ENCODE data around the gene ZC3H4.
"Not testable (repeated sequence)": the region's sequence is repeated elsewhere in the genome, so short reads cannot be mapped to it uniquely, and the experiment has no call there.

The ZC3H4 gene

DNA sequence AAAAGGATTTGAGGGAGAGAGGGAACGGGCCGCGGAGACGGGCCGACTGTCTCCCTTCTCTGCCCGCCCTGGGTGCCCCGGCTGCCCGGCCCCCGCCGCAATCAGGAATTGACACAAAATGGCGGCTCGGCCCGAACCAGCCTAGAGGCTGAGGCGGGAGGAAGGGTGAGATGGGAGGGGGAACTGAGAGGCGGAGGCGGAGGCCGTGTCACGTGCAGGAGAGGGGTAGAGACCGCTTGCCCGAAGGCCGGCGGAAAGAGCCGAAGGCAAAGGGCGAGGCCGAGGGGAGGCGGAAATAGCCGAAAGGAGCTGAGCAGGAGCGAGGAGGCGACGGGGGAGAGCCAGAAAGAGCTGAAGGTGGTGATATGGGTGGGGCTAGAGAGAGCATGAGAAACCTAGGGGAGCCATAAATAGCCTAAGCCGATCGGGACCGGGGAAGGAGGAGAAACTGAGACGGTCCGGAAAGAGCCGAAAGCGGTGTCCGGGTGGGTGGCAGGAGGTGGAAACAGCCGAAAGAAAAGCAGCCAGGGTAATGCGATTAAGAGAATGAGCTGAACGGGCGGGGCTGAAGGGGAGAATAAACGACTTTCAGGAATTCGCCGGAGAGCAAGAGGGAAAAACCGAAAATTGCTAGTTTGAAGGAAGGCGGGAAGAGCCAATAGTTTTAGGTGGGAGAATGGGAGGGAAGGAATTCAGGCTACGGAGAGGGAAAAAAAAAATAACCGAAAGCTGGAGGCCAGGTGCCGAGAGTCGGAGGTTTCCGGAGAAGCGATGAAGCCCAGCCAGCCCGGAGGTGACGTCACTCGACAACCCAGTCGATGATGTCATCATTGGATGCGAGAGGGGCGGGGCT lies at the start of gene ZC3H4:
TSS of gene ZC3H4 (minus strand) at position 780 of the 853 bp plus-strand sequence. CDS start 1,192 bp downstream, outside the sequence.
- DNase-seq = peak; percentile 99

DNA sequence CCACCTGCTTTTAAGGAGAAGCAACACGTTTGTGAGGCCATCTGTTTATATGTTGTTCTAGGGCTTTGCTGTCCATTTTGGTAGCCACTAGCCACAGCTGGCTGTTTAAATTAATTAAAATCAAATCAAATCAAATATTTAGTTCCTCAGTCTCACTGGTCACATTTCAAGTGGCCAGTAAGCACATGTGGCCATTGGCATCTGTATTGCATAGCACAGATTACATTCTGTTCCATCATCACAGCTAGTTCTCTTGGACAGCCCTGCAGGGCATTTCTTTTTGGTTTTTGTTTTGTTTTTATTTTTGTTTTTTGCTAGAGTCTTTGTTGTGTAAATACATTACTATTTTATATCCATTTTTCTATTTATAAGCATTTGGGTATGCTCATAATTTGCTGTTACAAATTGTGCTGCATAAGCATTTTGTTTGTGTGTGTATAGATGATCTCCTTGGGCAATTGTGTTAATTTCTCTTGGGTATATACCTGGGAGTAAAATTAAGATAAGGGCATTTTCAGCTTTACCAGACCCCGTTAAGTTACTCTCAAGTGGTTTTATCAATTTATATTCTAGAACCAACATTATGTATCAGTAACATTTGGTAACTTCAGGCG lies 48.4 kb upstream of the ZC3H4 start:
- no peak for DNase-seq

DNA sequence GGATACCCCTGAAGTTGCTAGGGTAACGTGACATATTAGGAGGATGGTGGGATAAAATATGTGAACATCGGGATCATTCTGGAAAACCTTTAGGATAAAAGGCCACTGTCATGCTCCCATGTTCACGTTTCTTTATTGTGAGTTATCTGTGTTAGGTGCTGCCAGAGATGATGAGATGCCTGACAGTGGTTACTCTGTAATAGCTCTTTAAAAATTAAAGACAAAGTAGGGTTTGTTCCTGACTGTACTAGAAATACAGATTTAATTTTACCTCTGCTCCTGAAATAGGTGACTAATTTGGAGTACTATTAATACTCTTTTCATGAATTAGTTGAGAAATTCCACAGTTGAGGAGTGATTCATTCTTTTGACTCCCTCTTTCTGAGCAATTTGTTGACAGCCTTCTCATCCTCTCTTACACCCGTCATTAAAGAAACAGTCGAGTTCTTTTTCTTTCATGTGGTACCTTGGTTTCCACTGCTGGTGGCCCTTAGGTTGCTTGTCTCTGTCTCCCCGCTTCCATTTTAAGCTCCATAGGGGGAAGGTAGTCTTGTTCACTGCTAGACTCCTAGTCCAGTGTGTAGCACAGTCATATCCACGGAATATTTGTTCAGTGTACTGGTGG lies 45.4 kb upstream of the ZC3H4 start:
- no peak for DNase-seq

DNA sequence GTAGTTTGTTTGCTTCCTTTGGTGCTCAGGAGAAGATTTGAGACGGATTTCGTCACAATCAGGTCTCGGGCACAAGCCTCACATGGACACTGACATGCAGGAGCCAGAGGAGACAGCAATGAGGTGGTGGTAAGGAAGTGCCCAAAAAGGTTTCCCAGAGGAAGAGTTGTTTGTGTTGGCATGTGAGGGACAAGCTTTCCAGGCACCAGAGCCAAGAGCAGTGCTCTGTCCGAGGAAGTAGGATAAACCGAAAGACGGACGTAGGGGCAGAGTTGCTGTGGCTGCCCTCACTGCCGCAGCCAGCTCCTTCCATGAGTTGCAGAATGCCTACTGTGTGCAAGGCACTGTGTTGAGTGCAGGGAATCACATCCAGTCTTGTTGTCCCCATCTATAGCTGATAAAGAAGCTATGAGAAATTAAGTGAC lies 44.8 kb upstream of the ZC3H4 start:
- DNase-seq = no peak

DNA sequence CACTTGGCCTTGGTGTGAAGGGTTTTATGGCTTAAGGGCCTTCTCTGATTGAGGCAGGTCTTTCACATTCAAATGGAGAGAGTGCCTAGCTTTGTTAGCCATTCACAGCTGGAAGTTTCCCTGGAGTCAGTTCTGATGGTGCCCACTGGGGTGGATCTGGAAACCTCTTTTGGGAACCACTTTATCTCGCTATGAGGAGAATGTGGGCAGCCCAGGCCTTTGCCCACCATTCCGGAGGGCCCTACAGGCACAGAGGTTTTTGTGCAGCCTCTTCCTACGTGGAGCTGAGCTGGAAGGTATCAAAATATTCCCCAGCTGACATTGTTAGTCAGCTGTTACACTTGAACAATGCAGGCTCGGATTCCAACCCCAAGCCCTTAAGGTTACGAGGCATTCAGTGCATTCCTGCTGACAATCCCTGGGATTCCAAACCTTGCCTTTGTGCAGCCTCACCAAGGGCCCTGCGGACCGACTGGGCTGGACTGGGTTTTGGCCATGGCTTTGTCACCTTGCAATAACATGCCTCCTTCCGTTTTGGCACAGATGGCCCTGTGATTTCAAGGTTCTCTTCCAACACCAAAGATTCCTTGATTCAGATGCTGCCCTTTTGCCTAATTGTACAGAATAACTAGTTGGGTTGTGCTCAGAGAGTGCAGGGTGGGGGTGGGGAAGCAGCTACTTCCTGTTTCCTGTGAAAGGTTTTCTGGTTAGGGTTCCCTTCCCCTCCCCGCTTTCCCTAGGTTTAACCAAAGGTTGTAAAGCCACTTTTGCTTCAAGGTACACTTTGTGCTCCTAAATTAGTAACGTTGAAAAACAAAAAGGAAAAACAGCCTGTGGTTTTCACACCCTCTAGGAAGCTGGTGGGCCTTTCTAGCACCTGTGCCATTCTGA lies 44.1 kb upstream of the ZC3H4 start:
- DNase-seq = no peak

DNA sequence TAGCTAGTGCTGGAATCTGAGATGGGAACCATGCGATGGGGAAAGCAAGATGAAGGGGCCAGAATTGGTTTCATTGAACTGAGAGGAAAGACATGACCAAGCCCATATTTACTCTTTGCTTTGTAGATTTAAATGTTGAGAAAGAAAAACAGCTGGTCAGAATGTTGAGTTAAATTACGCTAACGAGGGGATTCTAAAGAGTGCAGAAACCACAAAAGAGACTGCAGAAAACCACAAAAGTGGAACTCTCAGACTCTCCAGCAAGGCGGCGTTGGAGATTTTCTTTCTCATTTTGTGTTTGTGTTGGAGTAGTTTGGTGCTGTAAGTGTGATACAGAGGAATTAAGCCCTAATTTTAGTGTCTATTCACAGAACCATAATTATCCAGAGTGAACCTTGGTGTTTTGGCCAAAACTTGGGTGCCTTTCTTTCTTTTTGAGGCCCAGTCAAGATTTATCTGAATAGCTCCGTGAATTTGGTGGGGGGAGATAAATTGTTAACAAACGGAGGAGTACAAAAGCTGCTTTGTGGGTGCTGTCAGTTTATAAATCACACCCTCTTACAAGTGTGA lies 43.4 kb upstream of the ZC3H4 start:
- DNase-seq = no peak

DNA sequence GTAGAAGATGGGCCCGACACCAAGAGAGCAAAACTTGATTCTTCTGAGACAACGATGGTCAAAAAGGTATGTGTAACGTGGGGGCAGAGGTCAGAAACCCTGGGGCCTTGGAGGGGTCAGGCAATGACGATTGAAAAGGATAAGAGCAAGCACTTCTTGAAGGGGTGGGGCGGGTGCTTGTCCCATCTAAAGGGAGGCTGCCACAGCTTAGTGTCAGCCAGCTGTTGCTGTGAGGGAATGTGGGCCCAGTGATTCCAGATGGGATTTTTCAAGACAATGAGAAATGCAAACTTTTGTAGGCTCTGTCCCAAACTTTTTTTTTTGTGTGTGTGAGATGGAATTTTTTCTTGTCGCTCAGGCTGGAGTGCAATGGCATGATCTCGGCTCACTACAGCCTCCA lies 41.6 kb upstream of the ZC3H4 start:
- no peak for DNase-seq

DNA sequence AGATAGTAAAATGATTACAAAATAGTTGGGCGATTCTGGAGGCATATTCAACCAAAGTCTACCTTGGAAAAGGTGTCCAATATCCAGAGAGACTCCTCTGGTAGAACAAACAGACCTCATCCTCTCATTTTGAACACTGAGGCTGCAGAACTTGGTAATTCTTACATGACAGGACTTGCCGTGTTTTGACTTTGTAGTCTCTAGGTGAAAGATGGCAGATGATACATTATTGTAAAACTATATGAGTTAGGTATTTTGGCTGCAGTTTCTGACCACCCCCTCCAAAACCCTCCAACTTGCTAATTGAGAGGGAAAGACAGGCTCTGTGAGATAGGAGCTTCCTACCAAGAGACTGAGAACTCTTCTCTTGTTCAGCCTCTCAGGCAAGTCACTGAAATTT lies 39.7 kb upstream of the ZC3H4 start:
- DNase-seq = no peak

DNA sequence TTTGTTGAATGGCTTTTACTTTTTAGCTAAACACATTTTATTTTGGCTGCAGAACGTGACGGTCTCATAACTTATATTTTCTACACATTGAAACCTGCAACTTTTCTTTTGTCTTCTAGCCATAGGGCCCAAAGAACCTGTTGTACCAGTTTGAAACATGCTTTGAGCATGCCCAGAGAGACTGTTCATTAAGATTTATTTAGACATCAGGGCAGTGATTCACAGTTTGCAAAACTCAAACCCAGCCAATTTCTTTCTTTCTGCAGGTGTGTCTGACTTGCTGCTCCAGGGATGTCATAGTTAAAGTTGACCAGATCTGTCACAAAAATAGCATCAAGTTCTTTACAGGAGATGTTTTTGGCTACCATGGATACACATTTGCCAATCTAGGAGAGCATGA lies 39.1 kb upstream of the ZC3H4 start:
- DNase-seq = no peak

DNA sequence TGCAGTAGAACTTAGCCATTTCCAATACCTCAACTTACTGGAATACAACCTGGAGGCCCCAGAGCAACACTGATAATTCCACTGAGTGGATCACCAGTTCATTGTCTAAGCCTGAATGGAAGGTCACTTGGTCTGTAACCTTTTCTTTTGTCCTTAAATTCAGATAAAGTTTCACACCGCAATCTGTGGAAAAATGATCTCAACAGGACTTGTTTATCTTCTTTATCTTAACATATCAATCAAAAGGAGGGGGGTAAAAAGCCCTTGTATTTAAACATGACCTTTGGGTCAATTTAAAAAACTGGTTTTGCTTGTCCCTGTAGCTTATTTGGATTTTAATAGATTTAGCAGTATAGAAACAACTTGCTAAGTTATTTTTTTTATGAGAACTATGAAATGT lies 38.6 kb upstream of the ZC3H4 start:
- DNase-seq = no peak

DNA sequence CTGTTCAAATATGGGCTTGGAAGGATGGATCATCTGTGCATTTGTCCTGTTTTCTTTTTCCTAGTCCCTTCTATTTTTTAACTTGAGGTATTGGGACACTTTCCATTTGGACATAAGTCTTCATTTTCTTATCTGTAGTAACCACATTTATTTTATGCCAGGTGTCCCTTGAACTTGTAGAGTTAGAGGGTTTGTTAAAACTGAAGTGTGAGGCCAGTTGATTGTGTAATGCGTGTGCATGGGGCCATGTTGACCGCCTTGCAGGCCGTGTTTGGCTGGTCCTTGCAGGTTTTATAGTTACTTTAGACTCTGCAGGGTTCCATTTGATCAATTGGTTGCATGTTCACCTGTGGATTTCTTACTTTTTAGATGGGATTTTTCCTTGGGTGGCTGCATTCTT lies 38.1 kb upstream of the ZC3H4 start:
- no peak for DNase-seq

DNA sequence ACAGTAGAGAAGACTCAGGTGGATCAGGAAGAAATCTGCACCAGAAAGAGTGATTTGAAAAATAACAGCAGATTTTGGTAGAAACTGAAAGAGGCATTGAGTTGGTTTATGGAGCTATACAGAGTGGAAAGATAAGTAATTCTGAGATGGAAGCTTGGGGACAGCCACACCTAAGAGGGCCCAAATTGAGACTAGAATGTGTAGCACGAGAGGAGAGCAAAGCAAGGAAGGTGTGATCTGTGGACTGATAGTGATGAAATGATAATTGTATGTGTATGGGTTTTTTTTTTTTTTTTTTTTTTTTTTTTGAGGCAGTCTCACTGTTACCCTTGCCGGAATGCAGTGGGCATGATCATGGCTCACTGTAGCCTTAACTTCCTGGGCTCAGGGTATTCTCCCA lies 33.3 kb upstream of the ZC3H4 start:
- DNase-seq = no peak

DNA sequence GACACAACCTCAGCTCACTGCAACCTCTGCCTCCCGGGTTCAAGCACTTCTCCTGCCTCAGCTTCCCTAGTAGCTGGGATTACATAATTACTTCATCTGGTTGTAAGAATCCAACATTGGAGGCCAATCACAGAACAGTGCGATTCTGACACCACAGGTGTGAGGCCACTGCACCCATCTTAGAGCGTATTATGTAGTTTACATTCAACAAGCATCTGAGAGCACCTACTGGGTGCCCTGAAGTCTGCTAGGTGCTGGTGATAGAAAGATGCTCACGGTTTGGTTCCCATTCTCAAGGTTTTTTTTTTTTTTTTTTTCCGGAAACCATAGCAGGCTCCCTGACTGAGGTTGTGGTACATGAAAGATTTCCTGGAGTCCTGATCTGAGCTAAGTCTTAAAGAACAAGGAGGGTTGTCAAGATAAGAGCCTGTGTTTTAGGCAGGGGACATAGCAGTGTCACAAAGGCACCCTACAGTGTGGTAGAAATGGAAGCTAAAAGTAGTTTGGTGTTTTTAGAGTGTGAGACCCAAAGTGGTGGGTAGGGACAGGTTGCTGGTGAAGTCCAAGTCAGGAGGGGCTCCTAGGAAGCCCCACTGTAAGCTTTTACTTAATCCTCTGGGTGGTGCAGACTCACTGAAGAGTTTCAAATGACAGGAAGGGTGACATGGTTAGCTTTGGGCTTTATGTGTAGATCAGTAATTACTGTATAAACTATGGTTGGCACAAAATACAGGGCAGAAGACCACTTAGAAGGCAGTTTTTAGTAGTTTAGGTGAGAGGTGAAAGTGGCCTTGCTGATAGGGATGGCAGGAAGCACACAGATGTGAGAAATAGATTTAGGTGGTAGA lies 32.3 kb upstream of the ZC3H4 start:
- DNase-seq = no peak

DNA sequence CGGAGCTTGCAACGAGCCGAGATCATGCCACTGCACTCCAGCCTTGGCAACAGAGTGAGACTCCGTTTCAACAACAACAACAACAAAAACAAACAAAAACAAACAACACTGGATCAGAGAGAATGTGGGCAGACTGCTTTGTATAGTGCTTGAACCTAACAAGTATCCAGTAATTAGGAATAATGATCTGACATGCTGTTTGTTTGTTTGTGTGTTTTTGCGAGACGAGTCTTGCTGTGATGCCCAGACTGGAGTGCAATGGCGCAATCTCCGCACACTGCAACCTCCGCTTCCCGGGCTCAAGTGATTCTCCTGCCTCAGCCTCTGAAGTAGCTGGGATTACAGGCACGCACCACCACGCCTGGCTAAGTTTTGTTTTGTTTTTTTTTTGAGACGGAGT lies 31.1 kb upstream of the ZC3H4 start:
- DNase-seq = no peak

DNA sequence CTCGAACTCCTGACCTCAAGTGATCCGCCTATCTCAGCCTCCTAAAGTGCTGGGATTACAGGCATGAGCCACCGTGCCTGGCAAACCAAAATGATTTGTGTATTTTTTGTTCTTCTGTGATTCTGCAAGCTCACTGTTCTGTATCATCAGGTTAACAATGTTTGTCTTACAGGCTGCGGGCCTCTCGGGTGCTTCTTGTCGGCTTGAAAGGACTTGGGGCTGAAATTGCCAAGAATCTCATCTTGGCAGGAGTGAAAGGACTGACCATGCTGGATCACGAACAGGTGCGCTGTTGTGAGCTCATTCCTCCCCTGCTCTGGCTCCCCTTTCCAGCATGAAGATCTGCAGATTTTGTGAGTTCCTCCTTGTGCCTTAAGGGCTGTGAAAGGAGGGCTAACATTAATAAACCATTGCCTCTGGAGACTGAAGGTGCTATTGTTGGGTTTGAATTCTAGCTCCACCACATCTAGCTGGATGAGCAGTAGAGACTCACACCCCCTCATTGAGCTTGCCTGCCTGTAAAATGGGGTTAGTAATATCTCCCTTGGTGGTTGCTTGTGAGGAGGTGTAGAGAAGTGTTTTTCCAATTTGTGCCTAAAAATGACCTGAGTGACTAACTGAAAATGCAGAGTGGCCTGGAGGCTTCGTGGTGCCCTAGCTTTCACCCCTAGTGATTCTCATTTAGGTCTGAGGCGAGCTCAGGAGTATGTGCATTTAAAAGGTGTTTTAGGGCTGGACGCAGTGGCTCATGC lies 29.9 kb upstream of the ZC3H4 start:
- no peak for DNase-seq

DNA sequence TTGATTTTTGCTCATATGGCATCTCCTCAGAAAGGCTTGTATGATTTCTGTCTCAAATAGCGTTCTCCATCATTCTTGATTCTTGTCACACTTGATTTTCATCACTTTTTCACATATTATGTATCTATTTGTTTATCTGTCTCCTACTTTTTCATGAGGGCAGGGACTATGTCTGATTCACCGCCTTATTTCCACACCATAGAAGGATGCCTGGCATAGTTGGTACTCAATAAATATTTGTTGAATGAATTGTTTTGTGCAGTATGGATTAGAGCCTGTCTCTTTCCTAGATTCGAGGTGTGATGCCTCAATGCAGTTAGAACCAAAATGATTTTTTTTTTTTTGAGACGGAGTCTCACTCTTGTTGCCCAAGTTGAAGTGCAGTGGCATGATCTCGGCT lies 29.2 kb upstream of the ZC3H4 start:
- DNase-seq = no peak

DNA sequence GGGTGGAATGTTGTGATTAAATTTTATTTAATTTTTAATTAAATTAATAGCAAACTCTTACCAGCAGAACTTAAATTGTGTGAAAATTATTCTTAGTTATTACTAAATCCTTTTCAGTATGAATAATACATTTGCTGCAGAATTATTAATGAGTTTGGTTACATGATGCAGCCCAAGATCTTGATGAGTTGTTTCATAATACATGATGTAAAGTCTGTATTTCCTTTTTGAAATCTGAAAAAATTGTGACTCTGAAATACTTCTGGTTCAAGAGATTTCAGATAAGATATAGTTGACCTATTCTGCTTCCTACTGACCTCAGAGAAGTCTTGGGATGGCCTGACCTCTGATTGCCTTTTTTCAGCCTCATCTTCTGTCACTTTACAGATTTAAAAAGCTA lies 28.1 kb upstream of the ZC3H4 start:
- no peak for DNase-seq

DNA sequence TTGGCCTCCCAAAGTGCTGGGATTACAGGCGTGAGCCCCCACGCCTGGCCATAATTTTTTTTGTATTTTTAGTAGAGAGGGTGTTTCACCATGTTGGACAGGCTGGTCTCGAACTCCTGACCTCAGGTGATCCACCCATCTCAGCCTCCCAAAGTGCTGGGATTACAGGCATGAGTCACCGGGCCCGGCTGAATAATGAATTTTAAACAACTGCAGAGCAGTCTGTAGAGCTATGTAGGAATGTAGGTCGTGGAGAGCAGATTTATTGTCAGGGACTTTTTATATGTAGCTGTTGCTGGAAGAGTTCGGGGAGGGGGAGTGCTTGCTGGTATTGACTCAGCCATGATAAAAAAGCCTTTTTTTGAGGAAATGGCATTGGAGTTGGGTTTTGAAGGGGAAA lies 27.7 kb upstream of the ZC3H4 start:
- DNase-seq = not testable (repeated sequence)

DNA sequence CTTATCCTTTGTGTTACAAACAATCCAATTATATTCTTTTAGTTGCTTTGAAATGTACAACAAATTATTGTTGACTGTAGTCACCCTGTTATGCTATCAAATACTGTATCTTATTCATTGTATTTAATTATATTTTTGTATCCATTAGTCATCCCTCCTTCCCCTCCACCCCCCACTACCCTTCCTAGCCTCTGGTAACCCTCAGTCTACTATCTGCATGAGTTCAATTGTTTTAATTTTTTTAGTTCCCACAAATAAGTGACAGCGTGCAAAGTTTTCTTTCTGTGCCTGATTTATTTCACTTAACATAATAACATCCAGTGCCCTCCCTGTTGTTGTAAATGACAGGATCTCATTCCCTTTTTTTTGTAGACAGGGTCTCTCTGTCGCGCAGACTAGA lies 21.6 kb upstream of the ZC3H4 start:
- no peak for DNase-seq

DNA sequence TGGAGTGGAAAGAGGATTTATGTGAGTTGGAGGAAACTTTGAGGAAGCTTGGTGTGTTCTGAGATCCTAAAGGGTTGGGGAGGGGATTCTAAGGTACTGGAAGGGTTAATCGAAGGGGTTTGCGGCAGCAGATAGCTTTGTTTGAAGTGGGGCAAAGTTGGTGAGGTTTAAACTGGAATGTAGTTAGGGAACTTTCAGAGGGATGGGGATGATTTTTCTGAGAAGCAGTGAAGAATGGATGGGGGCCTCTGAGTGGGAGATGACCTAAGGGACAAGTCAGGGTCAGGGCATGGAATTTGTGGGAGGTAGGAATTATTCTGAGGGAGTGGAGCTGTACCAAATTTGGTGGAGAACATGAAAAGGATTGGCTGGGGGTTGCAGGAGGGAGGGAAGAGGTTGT lies 21.0 kb upstream of the ZC3H4 start:
- no peak for DNase-seq

DNA sequence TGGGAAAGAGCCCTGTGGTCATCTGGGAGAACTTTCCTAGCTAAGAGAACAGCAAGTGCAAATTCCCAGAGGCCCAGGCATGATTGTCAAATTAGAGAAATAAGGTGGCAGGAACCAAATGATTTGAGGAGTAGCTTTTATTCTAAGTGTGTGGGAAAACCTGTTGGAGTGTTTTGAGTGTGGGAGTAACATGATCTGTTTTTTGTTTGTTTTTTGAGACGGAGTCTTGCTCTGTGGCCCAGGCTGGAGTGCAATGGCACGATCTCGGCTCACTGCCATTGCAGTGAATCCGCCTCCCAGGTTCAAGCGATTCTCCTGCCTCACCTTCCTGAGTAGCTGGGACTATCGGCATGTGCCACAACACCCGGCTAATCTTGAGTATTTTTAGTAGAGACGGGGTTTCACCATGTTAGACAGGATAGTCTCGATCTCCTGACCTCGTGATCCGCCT lies 19.5 kb upstream of the ZC3H4 start:
- DNase-seq = no peak
